ENCODE measurements around the gene UBL4A.

The UBL4A gene

GRCh38 chrX:154486396-154487207, at the start of gene UBL4A:
UBL4A (minus strand) TSS chrX:154486615; CDS start chrX:154486584, 31 bp downstream.
- DNase-seq = no peak

- no peak for DNase-seq
Observed at GRCh38 chrX:154535892-154536291, 49.5 kb upstream of the UBL4A start.

- DNase-seq = peak; percentile 72
Observed at GRCh38 chrX:154534526-154535322, 48.3 kb upstream of the UBL4A start.

- DNase-seq = no peak
Observed at GRCh38 chrX:154532690-154533089, 46.3 kb upstream of the UBL4A start.

GRCh38 chrX:154531626-154532025, 45.2 kb upstream of the UBL4A start:
- no peak for DNase-seq

GRCh38 chrX:154530286-154530685, 43.9 kb upstream of the UBL4A start:
- DNase-seq = no peak

- no peak for DNase-seq
Observed at GRCh38 chrX:154529206-154529612, 42.8 kb upstream of the UBL4A start.

- DNase-seq = peak; percentile 43
Observed at GRCh38 chrX:154526901-154527675, 40.7 kb upstream of the UBL4A start.

- DNase-seq = no peak
Observed at GRCh38 chrX:154525606-154526490, 39.4 kb upstream of the UBL4A start.

GRCh38 chrX:154519389-154519788, 33.0 kb upstream of the UBL4A start:
- no peak for DNase-seq

- no peak for DNase-seq
Observed at GRCh38 chrX:154517101-154517781, 30.8 kb upstream of the UBL4A start.

- DNase-seq = no peak
Observed at GRCh38 chrX:154516656-154517100, 30.3 kb upstream of the UBL4A start.

GRCh38 chrX:154515966-154516655, 29.7 kb upstream of the UBL4A start, which contains the start of gene FAM3A:
FAM3A (minus strand) TSS chrX:154516232; CDS start chrX:154515772, 460 bp downstream.
- peak; percentile 71 for DNase-seq

GRCh38 chrX:154515090-154515965, 28.9 kb upstream of the UBL4A start:
- DNase-seq = no peak

GRCh38 chrX:154513716-154514115, 27.3 kb upstream of the UBL4A start:
- no peak for DNase-seq

- DNase-seq = no peak
Observed at GRCh38 chrX:154512879-154513553, 26.6 kb upstream of the UBL4A start.

- no peak for DNase-seq
Observed at GRCh38 chrX:154511761-154512160, 25.3 kb upstream of the UBL4A start.

GRCh38 chrX:154509455-154509854, 23.0 kb upstream of the UBL4A start:
- no peak for DNase-seq

- no peak for DNase-seq
Observed at GRCh38 chrX:154508384-154508745, 21.9 kb upstream of the UBL4A start.
